A673 (cell line): ENCODE measurements around the gene TXNRD2. TPM values are rescaled to one million over a fixed set of nuclear protein-coding genes. Genes with fewer than 3 reads are reported as not detected.

Source experiments
- BruUV-seq: library from RNA; stranded (reverse); fragments of 400-500 nt; replicated peaks from 2 replicates; lab custom pipeline; 2021; lab: Mats Ljungman, UMichigan
- CTCF ChIA-PET: fragments of 300-600 bp; sonication (Branson Sonifier 250); formaldehyde crosslinking; loops from one replicate; lab custom pipeline; 2022; ENCODE audit warnings: antibody characterized with exemption; lab: Charles Lee
- POLR2A ChIA-PET: fragments of 300-600 bp; sonication (Branson Sonifier 250); formaldehyde crosslinking; loops from one replicate; lab custom pipeline; 2022; ENCODE audit warnings: antibody characterized with exemption; ENCODE audit not compliant: low non-redundant PET; lab: Charles Lee
- DNase-seq: peaks from one replicate; pipeline ENCODE4 v3.0.0-alpha.2; 2015; ENCODE audit warnings: low spot score
- H3K27ac ChIP-seq: fragments of 200-600 bp; sonication (generic); 2 replicates; pipeline ENCODE4 v1.5.1; 2016; ENCODE audit warnings: mixed run types, low read depth, mild to moderate bottlenecking, mixed read lengths, antibody characterized with exemption, low read length; ENCODE audit not compliant: poor library complexity, severe bottlenecking
- H3K27me3 ChIP-seq: fragments of 200-600 bp; sonication (generic); replicated peaks from 2 replicates; pipeline ENCODE4 v1.6.1; 2017; ENCODE audit warnings: mixed run types, low read depth, mild to moderate bottlenecking, mixed read lengths, antibody characterized with exemption, low read length; ENCODE audit not compliant: insufficient read depth, poor library complexity
- H3K36me3 ChIP-seq: fragments of 200-600 bp; sonication (generic); 2 replicates; pipeline ENCODE4 v1.6.1; 2016; ENCODE audit warnings: mixed run types, mild to moderate bottlenecking, mixed read lengths, antibody characterized with exemption, low read length; ENCODE audit not compliant: insufficient read depth, poor library complexity, severe bottlenecking
- H3K4me1 ChIP-seq: fragments of 200-600 bp; sonication (generic); 2 replicates; pipeline ENCODE4 v1.6.1; 2017; ENCODE audit warnings: mixed run types, mild to moderate bottlenecking, mixed read lengths, antibody characterized with exemption, low read length; ENCODE audit not compliant: insufficient read depth, poor library complexity, severe bottlenecking
- H3K4me3 ChIP-seq: fragments of 200-600 bp; sonication (generic); 2 replicates; pipeline ENCODE4 v1.5.1; 2016; ENCODE audit warnings: low read depth, mixed run types, mild to moderate bottlenecking, mixed read lengths, low read length; ENCODE audit not compliant: poor library complexity, severe bottlenecking
- H3K9me3 ChIP-seq: fragments of 200-600 bp; sonication (generic); 2 replicates; pipeline ENCODE4 v1.6.1; 2016; ENCODE audit warnings: mixed run types, low read depth, mild to moderate bottlenecking, mixed read lengths, antibody characterized with exemption, low read length; ENCODE audit not compliant: poor library complexity, severe bottlenecking
- EZH2 ChIP-seq: fragments of 200-600 bp; sonication (generic); IDR thresholded peaks from 2 replicates; pipeline ENCODE4 v1.6.1; 2017; ENCODE audit warnings: borderline replicate concordance, low read depth, mild to moderate bottlenecking, mixed read lengths, antibody characterized with exemption, low read length; ENCODE audit not compliant: poor library complexity, severe bottlenecking
- intact Hi-C: fragments of 100-400 bp; cut with micrococcal nuclease; formaldehyde crosslinking; loops from one replicate; pipeline ENCODE4 v1.10.0; 2022; ENCODE audit not compliant: unreplicated experiment
- total RNA-seq: library from RNA; stranded (reverse); gene quantifications from 2 replicates; pipeline ENCODE4 v1.2.3, GENCODE V29; 2021
- TF ChIP-seq, protein P1 (sequence below): fragments of 300-800, 200-600 bp; sonication (generic); conservative IDR thresholded peaks from 2 replicates; pipeline ENCODE4 v1.5.1; 2017; ENCODE audit warnings: low read depth, mild to moderate bottlenecking, antibody characterized with exemption, low read length, moderate library complexity, mixed read lengths

Gene TXNRD2
- total RNA-seq, 1 experiment from 2014 or later, result 32.6 TPM

DNA sequence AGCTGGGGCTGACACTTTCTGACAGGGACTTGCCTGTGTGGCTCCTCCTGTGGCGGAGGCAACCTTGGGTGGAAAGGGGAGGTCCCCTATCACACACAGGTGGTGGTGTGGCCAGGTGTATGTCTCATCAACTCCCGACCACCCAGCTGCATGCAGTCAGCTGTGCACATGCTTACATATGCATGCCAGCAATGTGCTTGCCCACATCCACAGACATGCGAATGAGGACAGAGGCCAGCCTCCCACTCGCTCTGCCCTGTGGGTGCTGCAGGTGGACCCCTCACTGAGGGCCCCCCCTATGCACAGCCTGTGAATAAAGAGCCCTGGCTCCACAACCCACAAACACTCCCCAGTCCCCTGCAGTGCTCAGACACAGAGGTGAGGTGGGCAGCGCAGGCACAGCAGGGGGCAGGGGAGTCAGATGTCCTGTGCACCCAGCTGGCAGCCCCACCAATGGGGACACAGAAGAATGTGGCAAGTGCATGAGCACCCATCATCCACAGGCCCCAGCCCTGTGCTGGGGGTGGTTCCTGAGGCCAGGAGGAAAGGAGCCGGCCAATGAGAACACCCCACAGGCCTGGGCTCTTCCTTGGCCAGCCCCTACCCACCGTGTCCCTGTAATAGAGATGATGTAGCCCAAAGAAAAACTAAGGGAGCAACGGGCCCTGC lies 96.4 kb downstream of the TXNRD2 start:
- Histone ChIP-seq H3K9me3 (no peaks in the 10 kb centered on the region), H3K27ac (no peak overlapping the region), H3K27me3 (no peaks in the 10 kb centered on the region), H3K4me3 (no peak overlapping the region), H3K4me1 (no peaks in the 10 kb centered on the region), H3K36me3 (peaks cover 8% of the 10 kb centered on the region)
- DNase-seq, result no peak
- intact Hi-C loops, result no loop called here
- no peak for TF ChIP-seq EZH2
- TF ChIP-seq, protein P1, sequence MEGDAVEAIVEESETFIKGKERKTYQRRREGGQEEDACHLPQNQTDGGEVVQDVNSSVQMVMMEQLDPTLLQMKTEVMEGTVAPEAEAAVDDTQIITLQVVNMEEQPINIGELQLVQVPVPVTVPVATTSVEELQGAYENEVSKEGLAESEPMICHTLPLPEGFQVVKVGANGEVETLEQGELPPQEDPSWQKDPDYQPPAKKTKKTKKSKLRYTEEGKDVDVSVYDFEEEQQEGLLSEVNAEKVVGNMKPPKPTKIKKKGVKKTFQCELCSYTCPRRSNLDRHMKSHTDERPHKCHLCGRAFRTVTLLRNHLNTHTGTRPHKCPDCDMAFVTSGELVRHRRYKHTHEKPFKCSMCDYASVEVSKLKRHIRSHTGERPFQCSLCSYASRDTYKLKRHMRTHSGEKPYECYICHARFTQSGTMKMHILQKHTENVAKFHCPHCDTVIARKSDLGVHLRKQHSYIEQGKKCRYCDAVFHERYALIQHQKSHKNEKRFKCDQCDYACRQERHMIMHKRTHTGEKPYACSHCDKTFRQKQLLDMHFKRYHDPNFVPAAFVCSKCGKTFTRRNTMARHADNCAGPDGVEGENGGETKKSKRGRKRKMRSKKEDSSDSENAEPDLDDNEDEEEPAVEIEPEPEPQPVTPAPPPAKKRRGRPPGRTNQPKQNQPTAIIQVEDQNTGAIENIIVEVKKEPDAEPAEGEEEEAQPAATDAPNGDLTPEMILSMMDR, result no peak
- BruUV-seq, result no TSS peak
- ChIA-PET CTCF (interaction anchor here (0.6 kb wide), 1 partner anchor 121 kb away, joined by 4 read pairs; no protein-coding TSS in a partner anchor), POLR2A (no interaction called here)

DNA sequence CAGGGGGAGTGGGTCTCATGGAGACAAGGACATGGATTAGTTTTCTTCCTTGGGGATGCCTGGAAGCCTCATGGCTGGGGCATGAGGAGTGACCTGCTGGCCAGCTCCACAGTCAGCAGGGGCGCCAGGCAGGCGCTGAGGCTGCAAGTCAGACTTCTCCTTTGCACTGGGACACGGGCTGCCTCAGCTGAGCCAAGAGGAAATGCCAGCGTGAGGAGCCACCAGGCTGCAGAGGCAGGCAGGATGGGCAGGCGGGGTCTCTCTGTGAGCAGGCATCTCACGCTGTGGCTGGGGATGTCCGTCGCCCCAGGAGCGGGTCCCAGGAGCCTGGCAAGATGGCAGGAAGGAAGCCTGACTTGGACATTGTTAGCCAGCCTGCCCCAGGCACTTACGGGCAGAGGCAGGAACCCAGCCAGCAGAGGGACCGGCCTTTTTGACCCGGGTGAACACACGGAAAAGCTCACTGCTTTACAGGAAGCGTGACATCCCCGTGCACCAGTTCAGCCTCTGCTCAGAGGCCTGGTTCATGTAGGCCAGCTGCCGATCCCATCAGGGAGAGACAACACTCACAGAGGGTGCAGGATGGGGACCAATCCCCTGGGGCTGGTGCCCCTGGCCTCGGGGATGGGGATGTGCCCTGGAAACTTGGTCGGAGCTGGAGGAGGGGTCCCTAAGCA lies 97.1 kb downstream of the TXNRD2 start:
- CTCF ChIA-PET, result interaction anchor here (0.6 kb wide), 1 partner anchor 122 kb away, joined by 4 read pairs; no protein-coding TSS in a partner anchor
- intact Hi-C loops, result no loop called here
- no peaks in the 10 kb centered on the region for H3K4me1 ChIP-seq
- POLR2A ChIA-PET, result no interaction called here
- no peaks in the 10 kb centered on the region for H3K27me3 ChIP-seq
- no peak overlapping the region for H3K4me3 ChIP-seq
- no peaks in the 10 kb centered on the region for H3K9me3 ChIP-seq
- BruUV-seq, result no TSS peak
- no peak for TF ChIP-seq EZH2
- TF ChIP-seq, protein P1, result no peak
- DNase-seq, result no peak
- no peak overlapping the region for H3K27ac ChIP-seq
- peaks cover 5% of the 10 kb centered on the region for H3K36me3 ChIP-seq

DNA sequence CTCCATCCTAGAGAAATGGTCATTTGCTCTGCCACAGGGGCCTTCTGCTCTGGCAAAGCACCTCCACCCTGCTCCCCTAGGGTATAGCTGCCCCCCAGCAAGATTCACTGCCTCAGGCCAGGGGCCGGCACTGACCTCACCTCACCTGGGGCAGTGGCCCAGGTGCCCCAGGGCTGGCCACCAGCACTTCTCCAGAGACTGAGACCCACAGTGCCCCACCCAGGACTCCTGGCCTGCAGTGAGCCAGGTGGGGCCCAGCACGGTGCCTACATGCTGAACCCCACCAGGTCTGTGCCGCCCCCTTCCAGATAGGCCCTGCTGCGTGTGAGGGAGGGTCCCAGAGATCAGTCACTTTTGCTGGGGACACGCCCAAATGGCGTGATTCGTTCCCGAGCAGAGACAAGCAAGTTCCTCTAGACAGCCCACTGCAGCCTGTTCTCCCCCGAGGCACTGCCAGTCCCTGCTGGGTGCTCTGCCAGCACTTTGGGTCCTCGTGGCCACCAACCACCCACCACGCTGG lies 97.7 kb downstream of the TXNRD2 start:
- H3K9me3 ChIP-seq, result no peaks in the 10 kb centered on the region
- H3K27ac ChIP-seq, result no peak overlapping the region
- no peaks in the 10 kb centered on the region for H3K4me1 ChIP-seq
- no peak for DNase-seq
- TF ChIP-seq, protein P1, result no peak
- TF ChIP-seq EZH2, result no peak
- CTCF ChIA-PET, result no interaction called here
- POLR2A ChIA-PET, result no interaction called here
- BruUV-seq, result no TSS peak
- no peak overlapping the region for H3K4me3 ChIP-seq
- H3K27me3 ChIP-seq, result no peaks in the 10 kb centered on the region
- intact Hi-C loops, result no loop called here
- peaks cover 5% of the 10 kb centered on the region for H3K36me3 ChIP-seq
